ENCODE measurements around the gene SH2D3C.

- TF ChIP-seq POLR2A (IDR thresholded peaks at IDR 0.05) (no peak), CTCF (IDR thresholded peaks at IDR 0.05) (no peak)
Measured at GRCh38 chr9:127711831-127712274, 66.6 kb downstream of the SH2D3C start.

All from transverse colon (tissue), 3 donors.